Breast epithelium (tissue), 3 donors: ENCODE data around the gene GALNT9.

Experiments used
- CTCF ChIP-seq, 3 donors: fragments of 450-650 bp; IDR thresholded peaks; one replicate each; pipeline ENCODE4 v1.5.1; 2016 to 2017; ENCODE audit warnings: antibody characterized with exemption in 3 of 3, mild to moderate bottlenecking in 3 of 3, moderate library complexity in 3 of 3
- POLR2A ChIP-seq: fragments of 450-650 bp; IDR thresholded peaks from one replicate; pipeline ENCODE4 v1.6.1; 2016; ENCODE audit warnings: antibody characterized with exemption, mild to moderate bottlenecking, moderate library complexity
- POLR2AphosphoS5 ChIP-seq, 3 donors: sonication (generic); formaldehyde crosslinking; IDR thresholded peaks; one replicate each; pipeline ENCODE4 v1.6.1; 2017; ENCODE audit warnings: antibody characterized with exemption in 3 of 3

- TF ChIP-seq POLR2A = no peak
- TF ChIP-seq CTCF (IDR thresholded peaks at IDR 0.05) = no peak
- no peak for TF ChIP-seq POLR2AphosphoS5 (IDR thresholded peaks at IDR 0.05)
Observed at GRCh38 chr12:132211816-132212215, 117.6 kb downstream of the GALNT9 start.
